Keratinocyte (primary cell): Measurements from ENCODE around the gene EIF4E1B. TPM values are rescaled to one million over a fixed set of nuclear protein-coding genes. Genes with fewer than 3 reads are reported as not detected.

ENCODE experiments used
- DNase-seq: peaks from one replicate; pipeline ENCODE4 v3.0.0-alpha.2; 2011; ENCODE audit warnings: low read depth, missing footprints, low spot score
- FAIRE-seq: peaks from 2 replicates; lab custom pipeline; 2011; peaks lifted over from hg19 to GRCh38; lab: Jason Lieb, UNC
- H2AFZ ChIP-seq: 2 replicates; pipeline ENCODE4 v1.6.0; 2012; ENCODE audit warnings: low read length, control low read depth, inconsistent platforms; ENCODE audit not compliant: control insufficient read depth
- H3K27ac ChIP-seq: 2 replicates; pipeline ENCODE4 v1.5.1; 2011; ENCODE audit warnings: low read length; ENCODE audit not compliant: control insufficient read depth, insufficient read depth
- H3K27me3 ChIP-seq: 3 replicates; pipeline ENCODE4 v1.6.0; 2011; ENCODE audit warnings: low read length; ENCODE audit not compliant: control insufficient read depth, insufficient read depth; ENCODE audit errors: extremely low read depth
- H3K36me3 ChIP-seq, 2 experiments: 2 replicates in 1 of 2; 3 replicates in 1 of 2; pipeline ENCODE4 v1.5.1; 2011; ENCODE audit warnings: low read length in 2 of 2, mild to moderate bottlenecking in 1 of 2; ENCODE audit not compliant: control insufficient read depth in 2 of 2, insufficient read depth in 2 of 2; ENCODE audit errors: extremely low read depth in 1 of 2
- H3K4me1 ChIP-seq: 3 replicates; pipeline ENCODE4 v1.5.1; 2011; ENCODE audit warnings: low read length; ENCODE audit not compliant: control insufficient read depth, insufficient read depth; ENCODE audit errors: extremely low read depth
- H3K4me2 ChIP-seq: 3 replicates; pipeline ENCODE4 v1.6.0; 2011; ENCODE audit warnings: low read depth, low read length; ENCODE audit not compliant: control insufficient read depth, insufficient read depth; ENCODE audit errors: extremely low read depth
- H3K4me3 ChIP-seq, 3 experiments: fragments of 200-600 bp in 1 of 3; sonication (generic) in 1 of 3; 2 replicates in 2 of 3; 3 replicates in 1 of 3; pipeline ENCODE4 v1.5.1; 2011 to 2016; ENCODE audit warnings: low read length in 3 of 3, mild to moderate bottlenecking in 3 of 3, control low read depth in 2 of 3, inconsistent platforms in 1 of 3, low read depth in 1 of 3, mixed read lengths in 1 of 3, mixed run types in 1 of 3, moderate library complexity in 1 of 3; ENCODE audit not compliant: control insufficient read depth in 2 of 3, insufficient read depth in 2 of 3; ENCODE audit errors: extremely low read depth in 1 of 3
- H3K79me2 ChIP-seq: 2 replicates; pipeline ENCODE4 v1.6.0; 2012; ENCODE audit warnings: low read length; ENCODE audit not compliant: control insufficient read depth, insufficient read depth
- H3K9ac ChIP-seq: 3 replicates; pipeline ENCODE4 v1.6.0; 2011; ENCODE audit warnings: low read length; ENCODE audit not compliant: control insufficient read depth, insufficient read depth; ENCODE audit errors: extremely low read depth
- H3K9me1 ChIP-seq: 3 replicates; pipeline ENCODE4 v1.6.0; 2011; ENCODE audit warnings: low read length; ENCODE audit not compliant: control insufficient read depth, insufficient read depth; ENCODE audit errors: extremely low read depth
- H3K9me3 ChIP-seq: 2 replicates; pipeline ENCODE4 v1.5.1; 2012; ENCODE audit warnings: low read depth, low read length; ENCODE audit not compliant: control insufficient read depth
- H4K20me1 ChIP-seq: 3 replicates; pipeline ENCODE4 v1.6.0; 2011; ENCODE audit warnings: low read length; ENCODE audit not compliant: control insufficient read depth, insufficient read depth; ENCODE audit errors: extremely low read depth
- CTCF ChIP-seq, 3 experiments: IDR thresholded peaks in 1 of 3; conservative IDR thresholded peaks in 1 of 3; optimal IDR thresholded peaks in 1 of 3; 2 replicates in 2 of 3; 3 replicates in 1 of 3; pipeline versions ENCODE3 to v1.5.1; 2011; ENCODE audit warnings: low read length in 3 of 3, mild to moderate bottlenecking in 3 of 3, moderate library complexity in 2 of 3, control low read depth in 1 of 3, inconsistent platforms in 1 of 3; ENCODE audit not compliant: insufficient read depth in 2 of 3; ENCODE audit errors: extremely low read depth in 1 of 3
- EZH2 ChIP-seq: IDR thresholded peaks from one replicate; pipeline ENCODE4 v1.6.1; 2012; ENCODE audit warnings: inconsistent platforms, mild to moderate bottlenecking, low read length, moderate library complexity
- dilution Hi-C: fragments of 300-500 bp; cut with MboI; formaldehyde crosslinking; loops from one replicate; pipeline ENCODE4 v1.7.0; 2020; ENCODE audit warnings: low sequenced_read_pairs; ENCODE audit not compliant: extremely low pct_ligation_motif_present
- polyA plus RNA-seq, 5 experiments: library from polyadenylated mRNA; depleted of rRNA in 3 of 5; stranded (reverse) in 3 of 5; stranded (forward) in 1 of 5; unstranded in 1 of 5; fragments of >200 nt; gene quantifications; 1 replicate in 1 of 5; 2 replicates in 3 of 5; 3 replicates in 1 of 5; pipeline versions ENCODE4 v1.2.1 to v1.2.3, GENCODE V29; 2011 to 2012; ENCODE audit warnings: missing spikeins in 2 of 5, low read depth in 1 of 5, low replicate concordance in 1 of 5

The EIF4E1B gene
- polyA plus RNA-seq, 1 donor (not counting 4 experiments of a cell fraction or from before 2014, with no cell fraction given) = not detected

DNA sequence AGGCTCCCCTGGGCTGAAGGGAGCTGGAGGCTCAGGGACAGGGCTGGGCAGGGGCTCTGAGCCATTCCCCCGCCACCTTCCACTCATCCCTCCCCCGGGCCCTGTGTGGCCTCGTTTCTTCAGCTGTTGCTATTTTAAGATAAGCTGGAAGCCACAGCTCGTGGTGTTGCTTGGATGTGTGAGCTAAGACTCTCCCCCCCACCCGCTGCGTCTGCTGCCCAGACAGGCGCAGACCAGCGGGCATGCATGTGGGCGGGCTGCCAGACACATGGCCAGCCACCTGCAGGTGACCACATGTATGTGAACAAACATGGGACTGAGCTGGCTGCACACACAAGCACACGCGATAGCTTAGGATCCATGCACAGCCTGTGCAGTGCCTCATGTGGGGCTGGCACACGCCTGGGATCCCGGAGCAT is 8.8 kb upstream of the EIF4E1B start:
- Histone ChIP-seq H3K4me2 (no peak overlapping the region), H3K4me3 (no peak overlapping the region), H3K27ac (no peak overlapping the region), H3K4me1 (peaks cover 23% of the 10 kb centered on the region), H3K27me3 (peaks cover 25% of the 10 kb centered on the region), H3K9me3 (no peaks in the 10 kb centered on the region), H2AFZ (no peak overlapping the region), H3K79me2 (no peaks in the 10 kb centered on the region), H3K9ac (no peak overlapping the region), H3K36me3 (no peaks in the 10 kb centered on the region), H3K9me1 (no peaks in the 10 kb centered on the region), H4K20me1 (peaks cover 4% of the 10 kb centered on the region)
- dilution Hi-C loops = no loop called here
- DNase-seq = no peak
- no peak for FAIRE-seq
- TF ChIP-seq EZH2 (no peak), CTCF (optimal IDR thresholded peaks at IDR 0.05 in 1 of 3, IDR thresholded peaks at IDR 0.05 in 1 of 3, conservative IDR thresholded peaks at IDR 0.05 in 1 of 3; ENCODE audit: extremely low read depth in 1 of 3, insufficient read depth in 2 of 3, low read length in 3 of 3) (no peak)

GRCh38 chr5:176624142-176624541 is 6.3 kb upstream of the EIF4E1B start:
- H3K27me3 ChIP-seq = peaks cover 17% of the 10 kb centered on the region

More at GRCh38 chr5:176624142-176624541, 6.3 kb upstream of the EIF4E1B start:
- Histone ChIP-seq H3K9me3 (no peaks in the 10 kb centered on the region), H3K9me1 (no peaks in the 10 kb centered on the region), H3K36me3 (no peaks in the 10 kb centered on the region), H3K9ac (no peak overlapping the region), H3K27ac (no peak overlapping the region), H3K4me1 (peaks cover 46% of the 10 kb centered on the region), H3K79me2 (no peaks in the 10 kb centered on the region), H3K4me3 (no peak overlapping the region), H2AFZ (no peak overlapping the region), H3K4me2 (no peak overlapping the region), H4K20me1 (peaks cover 4% of the 10 kb centered on the region)
- dilution Hi-C loops = no loop called here
- no peak for DNase-seq
- TF ChIP-seq CTCF (optimal IDR thresholded peaks at IDR 0.05 in 1 of 3, IDR thresholded peaks at IDR 0.05 in 1 of 3, conservative IDR thresholded peaks at IDR 0.05 in 1 of 3; ENCODE audit: extremely low read depth in 1 of 3, insufficient read depth in 2 of 3, low read length in 3 of 3) = no peak
- TF ChIP-seq EZH2 = no peak
- no peak for FAIRE-seq
